HG02852 (cell line): ENCODE measurements around the gene FGFRL1.
A peak's percentile ranks its signal among the peaks of the same experiment; 100 is the strongest.

ENCODE experiments used
- ATAC-seq: cut with Tn5 transposase; IDR thresholded peaks from one replicate; pipeline ENCODE4 v1.9.1; 2021; ENCODE audit warnings: mild to moderate bottlenecking, moderate library complexity; ENCODE audit not compliant: unreplicated experiment

The FGFRL1 gene

DNA sequence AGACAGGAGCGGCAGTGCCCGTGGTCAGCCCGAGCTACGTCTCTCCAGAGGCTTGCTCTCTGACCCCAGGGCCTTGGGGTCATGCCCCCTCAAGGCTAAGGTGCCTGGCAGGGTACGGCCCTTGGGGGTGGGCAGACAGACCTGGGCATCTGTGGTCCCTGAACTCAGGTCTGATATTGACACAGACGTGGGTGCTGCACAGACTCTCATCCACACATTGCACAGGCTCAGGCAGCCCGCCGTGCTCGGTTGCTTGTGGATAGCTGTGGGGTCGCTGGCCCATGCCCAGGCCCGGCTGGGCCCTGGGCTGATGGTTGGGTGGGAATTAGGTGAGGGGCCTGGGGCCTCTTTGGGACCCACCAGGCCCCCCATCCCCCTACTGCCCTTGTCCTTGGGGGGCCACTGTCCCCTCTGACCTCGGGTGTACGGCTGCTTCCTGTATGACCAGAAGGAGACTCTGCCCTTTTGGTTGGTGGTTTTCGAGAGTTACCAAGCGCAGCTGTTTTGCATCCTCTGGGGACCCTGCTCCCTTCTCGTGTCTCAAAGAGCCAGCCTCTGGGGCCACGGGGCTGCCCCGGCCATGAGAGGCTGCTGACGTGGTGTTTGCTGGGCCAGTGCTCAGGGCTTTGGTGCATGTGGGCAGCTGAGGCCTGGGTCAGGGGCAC is 10.1 kb downstream of the FGFRL1 start:
- peak; percentile 48 for ATAC-seq

DNA sequence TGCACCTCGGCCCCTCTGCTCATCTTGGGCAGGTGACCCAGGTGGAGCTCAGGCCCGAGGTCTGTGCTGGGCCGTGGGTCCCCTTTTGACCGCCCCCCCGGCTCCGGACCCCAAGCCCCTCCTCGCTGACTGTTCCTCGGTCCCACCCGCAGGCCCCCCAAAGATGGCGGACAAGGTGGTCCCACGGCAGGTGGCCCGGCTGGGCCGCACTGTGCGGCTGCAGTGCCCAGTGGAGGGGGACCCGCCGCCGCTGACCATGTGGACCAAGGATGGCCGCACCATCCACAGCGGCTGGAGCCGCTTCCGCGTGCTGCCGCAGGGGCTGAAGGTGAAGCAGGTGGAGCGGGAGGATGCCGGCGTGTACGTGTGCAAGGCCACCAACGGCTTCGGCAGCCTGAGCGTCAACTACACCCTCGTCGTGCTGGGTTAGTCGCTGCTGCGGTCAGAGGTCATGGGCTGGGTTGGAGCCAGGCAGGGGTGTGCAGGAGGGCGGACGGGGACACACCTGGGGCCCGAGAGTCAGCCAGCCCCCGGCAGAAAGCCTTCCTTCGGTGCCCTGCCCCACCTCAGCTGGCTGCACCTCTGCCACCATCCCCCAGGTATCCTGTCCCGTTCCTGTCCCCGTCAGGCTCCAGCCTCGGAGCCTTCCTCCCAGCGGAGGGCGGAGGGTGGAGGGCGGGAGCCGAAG is 10.8 kb downstream of the FGFRL1 start:
- ATAC-seq = no peak

DNA sequence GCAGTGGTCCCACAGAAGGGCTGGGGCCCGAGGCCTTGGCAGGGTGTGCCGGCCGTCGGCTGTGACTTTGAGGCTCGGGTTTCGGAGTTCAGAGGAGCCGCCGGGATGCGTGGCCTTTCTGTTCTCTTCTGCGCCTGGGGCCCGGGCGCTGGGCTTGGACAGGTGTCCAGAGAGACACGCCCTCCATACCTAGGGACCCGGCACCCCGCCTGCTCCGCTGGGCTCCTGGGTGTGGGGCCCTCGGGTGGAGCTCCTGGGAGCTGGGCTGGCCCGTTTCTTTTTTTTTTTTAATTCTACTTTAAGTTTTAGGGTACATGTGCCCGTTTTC is 11.3 kb downstream of the FGFRL1 start:
- ATAC-seq = no peak

DNA sequence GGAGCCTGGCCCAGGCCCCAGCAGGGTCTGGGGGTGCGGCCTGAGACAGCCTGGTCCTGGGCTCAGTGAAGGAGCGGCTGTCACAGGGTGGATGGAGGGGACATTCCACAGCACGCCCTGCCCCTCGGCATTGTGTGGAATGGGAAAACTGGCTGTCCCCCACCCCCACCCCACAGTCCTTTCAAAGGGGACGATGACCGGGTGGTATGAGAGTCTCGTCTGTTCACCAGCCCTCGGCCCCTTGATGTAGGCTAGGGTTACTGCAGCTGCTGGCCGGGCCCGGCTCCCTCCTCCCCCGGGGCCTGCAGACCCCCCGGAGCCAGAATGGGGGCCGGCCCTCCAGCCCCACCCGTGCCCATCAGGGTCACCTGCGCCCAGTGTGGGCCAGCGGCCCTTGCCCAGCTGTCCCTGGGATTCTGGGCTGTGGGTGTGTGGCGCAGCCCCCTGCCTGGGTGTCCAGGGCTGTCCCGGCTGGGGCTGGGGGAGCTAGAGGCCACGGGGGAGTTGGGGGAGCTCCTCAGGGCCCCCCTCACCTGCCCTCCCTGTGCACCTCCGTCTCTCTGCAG is 11.7 kb downstream of the FGFRL1 start:
- no peak for ATAC-seq

DNA sequence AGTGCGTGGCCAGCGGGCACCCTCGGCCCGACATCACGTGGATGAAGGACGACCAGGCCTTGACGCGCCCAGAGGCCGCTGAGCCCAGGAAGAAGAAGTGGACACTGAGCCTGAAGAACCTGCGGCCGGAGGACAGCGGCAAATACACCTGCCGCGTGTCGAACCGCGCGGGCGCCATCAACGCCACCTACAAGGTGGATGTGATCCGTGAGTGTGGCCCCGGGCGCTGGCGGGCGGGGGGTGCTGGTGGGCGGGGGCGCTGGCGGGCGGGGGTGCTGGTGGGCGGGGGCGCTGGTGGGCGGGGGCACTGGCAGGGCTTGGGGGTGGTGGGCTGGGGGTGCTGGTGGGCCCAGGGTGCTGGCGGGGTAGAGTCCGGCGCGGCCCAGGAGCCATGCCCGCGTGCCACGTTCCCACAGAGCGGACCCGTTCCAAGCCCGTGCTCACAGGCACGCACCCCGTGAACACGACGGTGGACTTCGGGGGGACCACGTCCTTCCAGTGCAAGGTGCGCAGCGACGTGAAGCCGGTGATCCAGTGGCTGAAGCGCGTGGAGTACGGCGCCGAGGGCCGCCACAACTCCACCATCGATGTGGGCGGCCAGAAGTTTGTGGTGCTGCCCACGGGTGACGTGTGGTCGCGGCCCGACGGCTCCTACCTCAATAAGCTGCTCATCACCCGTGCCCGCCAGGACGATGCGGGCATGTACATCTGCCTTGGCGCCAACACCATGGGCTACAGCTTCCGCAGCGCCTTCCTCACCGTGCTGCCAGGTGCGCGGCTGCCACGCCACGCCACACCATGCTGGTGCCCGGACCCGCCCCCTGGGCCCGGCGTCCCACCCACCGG is 12.7 kb downstream of the FGFRL1 start:
- ATAC-seq = no peak

DNA sequence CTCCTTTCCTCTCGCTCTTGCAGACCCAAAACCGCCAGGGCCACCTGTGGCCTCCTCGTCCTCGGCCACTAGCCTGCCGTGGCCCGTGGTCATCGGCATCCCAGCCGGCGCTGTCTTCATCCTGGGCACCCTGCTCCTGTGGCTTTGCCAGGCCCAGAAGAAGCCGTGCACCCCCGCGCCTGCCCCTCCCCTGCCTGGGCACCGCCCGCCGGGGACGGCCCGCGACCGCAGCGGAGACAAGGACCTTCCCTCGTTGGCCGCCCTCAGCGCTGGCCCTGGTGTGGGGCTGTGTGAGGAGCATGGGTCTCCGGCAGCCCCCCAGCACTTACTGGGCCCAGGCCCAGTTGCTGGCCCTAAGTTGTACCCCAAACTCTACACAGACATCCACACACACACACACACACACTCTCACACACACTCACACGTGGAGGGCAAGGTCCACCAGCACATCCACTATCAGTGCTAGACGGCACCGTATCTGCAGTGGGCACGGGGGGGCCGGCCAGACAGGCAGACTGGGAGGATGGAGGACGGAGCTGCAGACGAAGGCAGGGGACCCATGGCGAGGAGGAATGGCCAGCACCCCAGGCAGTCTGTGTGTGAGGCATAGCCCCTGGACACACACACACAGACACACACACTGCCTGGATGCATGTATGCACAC is 13.6 kb downstream of the FGFRL1 start:
- ATAC-seq = no peak

DNA sequence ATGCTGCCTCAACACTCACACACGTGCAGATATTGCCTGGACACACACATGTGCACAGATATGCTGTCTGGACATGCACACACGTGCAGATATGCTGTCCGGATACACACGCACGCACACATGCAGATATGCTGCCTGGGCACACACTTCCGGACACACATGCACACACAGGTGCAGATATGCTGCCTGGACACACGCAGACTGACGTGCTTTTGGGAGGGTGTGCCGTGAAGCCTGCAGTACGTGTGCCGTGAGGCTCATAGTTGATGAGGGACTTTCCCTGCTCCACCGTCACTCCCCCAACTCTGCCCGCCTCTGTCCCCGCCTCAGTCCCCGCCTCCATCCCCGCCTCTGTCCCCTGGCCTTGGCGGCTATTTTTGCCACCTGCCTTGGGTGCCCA is 14.7 kb downstream of the FGFRL1 start:
- peak; percentile 69 for ATAC-seq

DNA sequence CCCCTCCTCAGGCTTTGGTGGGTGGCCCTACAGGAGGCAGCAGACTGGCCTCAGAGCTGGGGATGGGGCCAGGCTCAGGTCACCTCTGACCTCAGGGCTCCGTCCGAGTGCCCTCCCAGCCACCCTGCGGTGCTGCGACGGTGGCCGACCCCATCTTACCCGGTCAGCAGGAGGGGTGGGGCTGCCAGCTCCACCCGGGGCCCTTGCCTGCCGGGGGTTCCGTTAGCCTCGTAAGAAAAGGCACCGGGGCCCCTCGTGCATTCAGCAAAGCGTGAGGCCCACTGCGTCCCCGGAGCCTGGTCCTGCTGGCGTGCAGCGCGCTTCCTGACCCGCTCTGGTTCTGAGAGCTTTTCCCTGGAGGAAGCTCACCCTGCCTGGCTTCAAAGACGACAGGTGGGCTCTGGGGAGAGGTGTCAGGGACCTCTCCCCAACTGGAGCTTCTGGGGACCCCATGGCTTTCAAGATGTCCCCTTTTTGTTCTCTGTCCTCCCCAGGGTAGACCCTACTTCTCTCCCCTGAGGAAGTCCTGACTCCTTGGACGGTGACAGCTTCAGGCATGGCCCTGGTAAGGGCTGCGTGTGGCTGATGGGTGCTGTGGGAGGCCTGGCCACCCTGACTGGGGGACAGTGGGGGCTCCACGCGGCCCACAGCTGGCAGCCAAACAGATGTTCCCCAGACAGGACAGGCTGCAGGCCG is 15.9 kb downstream of the FGFRL1 start:
- ATAC-seq = no peak

DNA sequence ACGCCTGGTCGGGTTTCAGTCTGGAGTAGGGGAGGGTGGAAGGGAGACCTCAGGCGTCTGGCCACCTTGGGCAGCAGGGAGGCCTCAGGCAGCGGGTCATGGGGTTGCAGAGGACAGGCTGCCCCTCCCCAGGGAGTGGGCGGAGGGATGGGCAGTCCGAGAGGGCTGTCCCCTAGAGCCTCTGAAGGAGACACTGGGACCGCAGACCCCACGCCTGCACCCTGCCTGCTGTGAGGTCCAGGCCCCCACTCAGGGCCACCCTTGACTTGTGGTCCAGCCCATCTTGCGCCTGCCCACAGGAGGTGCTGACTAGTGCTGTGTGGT is 16.5 kb downstream of the FGFRL1 start:
- ATAC-seq = no peak

DNA sequence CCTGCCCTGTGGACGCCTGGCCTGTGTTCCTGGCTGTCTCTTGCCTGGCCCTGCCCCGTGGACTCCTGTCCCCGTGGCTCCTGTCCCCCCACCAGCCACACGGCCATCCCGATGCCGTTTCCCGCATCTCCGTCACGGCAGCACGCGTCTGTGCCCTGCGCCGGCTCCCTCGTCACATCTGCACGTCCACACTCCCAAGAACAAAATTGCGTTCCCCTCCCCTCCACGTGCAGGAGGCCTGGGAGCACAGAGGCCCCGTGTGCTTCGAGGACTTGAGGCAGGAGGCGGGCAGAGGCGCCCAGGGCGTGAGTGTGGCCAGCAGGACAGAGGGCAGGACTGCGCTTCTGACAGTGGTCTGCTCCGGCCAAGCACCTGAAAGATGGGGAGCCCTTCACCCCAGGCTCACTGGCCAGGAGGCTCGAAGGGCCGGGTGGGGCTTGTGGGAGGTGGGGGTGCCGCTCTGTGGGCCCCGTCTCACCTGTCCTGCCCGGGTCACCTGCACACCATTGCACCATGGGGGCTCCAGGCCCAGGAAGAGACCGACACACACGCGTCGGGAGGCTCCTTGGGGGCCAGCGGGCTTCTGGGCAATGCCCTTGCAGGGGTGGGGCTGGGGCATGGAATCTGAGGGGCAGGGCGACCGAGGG is 17.3 kb downstream of the FGFRL1 start:
- no peak for ATAC-seq

DNA sequence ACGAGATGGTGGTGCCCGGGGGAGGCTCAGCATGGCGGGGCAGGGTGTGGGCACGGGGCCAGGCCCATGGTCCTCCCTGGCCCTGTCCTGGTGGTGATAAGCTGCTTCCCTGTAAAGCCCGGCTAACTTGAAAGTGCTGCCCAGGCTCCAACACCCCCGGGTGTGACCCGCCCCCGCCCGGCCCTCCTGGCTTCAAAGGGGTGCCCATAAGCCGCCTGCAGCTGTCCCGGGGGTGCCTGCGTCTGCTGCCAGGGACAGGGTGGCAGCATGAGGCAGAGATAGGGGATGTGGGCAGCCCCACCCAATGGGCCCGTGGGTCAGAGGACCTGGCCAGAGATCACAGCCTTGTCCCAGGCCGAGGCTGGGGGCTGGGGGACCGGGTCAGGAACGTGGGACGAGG is 18.1 kb downstream of the FGFRL1 start:
- no peak for ATAC-seq

DNA sequence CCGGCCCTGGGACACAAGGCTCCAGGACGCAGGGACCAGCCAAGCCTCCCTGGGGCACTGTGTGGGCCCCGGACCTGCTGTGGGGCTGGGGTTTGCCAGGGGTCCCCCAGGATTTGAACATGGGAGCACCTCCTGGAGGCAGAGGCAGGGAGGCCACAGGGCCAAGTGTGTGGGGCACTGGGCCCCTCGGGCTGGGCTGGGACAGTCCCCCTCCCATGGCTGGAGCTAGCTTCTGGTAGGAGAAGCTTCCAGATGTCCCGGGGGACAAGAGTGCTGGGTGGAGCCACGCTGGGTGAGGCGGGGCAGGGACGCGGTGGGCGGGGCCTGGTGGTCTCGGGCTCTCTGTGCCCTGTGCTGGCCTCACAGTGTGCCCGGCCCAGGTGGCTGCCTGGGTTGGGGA is 18.6 kb downstream of the FGFRL1 start:
- no peak for ATAC-seq

DNA sequence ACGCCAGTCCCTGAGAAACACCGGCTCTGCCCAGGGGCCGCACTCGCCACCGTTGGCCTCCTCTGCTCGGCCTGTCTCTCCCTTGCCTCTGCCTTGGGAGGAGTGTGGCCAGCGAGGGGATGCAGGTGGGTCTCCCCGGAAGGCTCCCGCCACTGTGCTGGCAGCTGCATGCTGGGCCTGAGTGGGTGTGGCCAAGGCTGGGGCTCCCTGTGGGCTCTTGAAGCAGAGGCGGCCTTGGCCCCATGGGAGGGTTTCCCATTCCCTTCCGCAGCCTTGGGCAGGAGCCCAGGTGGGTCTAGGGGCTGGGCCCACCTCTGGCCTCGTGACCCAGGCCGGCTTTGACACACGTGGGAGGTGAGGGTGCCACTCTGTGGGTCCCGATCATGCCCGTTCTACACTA is 19.1 kb downstream of the FGFRL1 start:
- no peak for ATAC-seq

DNA sequence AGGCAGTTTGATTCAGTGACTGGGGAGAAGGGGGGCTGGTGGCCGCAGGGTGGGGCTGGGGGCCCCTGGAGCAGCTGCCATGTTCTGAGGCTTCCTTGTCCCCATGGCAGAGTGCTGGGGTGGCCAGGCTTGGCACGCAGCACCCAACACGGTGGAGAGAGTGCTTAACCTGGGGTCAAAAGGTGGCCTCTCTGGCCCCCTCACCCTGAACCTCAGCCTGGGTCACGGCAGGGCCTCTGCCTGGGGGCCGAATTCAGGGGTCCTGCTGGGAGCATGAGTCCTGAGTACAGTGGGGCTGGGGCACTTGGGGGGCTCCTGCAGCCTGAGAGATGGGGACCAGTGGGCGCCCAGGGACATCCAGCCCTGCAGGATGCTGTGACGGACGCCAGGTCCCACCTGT is 19.9 kb downstream of the FGFRL1 start:
- no peak for ATAC-seq

DNA sequence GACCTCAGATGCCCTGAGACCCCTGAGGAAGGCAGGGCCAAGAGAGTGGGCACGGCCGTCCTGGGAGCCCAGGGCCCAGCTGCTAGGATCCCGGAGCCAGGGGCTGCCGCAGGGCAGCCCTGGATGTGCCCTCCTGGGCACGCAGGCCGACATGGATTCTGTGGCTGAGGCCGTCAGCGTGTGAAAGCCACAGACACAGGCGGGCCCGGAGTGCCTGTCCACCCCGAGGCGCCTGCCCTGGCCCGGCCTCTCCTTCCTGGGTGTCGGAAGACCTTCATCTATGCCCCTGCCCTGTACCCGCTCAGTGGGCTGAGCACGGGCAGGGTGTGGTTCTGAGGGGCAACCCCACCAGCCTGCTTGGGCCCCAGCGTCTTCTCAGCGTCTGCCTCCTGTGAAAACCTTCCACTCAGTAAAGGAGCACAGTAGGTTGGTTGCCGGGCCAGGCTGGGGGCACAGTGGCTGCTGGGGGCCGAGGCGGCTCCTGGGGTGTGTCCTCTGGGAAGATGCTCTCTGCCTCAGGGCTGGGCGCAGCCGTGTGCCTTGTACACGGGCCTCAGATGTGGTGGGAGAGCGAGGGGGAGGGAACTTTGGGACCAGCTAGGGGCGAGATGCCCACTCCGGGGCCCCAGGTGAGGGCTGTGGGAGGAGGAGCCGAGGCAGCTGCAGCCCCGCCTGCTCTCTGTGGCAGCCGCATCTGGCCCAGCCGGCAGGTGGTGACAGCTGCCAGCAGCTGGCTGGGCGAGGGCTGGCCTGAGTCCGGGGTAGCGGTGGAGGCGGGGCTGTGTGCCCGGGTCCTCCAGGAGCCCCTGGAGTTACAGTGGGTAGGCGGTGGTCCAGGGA is 20.8 kb downstream of the FGFRL1 start:
- no peak for ATAC-seq

DNA sequence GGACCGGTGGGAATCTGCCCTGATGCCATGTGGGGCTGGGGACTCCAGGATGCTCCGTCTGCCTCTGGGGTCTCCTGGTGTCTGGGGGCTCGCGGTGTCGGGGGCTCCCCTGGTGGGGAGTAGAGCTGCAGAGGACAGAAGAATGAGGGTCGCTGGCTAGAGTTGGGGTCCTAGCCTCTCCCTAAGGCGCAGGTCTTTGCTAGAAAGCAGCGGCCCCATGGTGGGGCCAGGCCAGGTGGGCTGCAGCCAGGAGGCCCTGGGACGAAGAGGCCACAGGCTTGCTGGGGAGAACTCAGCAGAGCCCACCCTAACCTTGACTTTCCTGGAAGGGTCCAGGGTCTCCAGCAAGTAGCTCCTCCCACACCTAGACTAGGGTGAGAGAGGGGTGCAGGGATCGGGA is 21.4 kb downstream of the FGFRL1 start:
- ATAC-seq = no peak

DNA sequence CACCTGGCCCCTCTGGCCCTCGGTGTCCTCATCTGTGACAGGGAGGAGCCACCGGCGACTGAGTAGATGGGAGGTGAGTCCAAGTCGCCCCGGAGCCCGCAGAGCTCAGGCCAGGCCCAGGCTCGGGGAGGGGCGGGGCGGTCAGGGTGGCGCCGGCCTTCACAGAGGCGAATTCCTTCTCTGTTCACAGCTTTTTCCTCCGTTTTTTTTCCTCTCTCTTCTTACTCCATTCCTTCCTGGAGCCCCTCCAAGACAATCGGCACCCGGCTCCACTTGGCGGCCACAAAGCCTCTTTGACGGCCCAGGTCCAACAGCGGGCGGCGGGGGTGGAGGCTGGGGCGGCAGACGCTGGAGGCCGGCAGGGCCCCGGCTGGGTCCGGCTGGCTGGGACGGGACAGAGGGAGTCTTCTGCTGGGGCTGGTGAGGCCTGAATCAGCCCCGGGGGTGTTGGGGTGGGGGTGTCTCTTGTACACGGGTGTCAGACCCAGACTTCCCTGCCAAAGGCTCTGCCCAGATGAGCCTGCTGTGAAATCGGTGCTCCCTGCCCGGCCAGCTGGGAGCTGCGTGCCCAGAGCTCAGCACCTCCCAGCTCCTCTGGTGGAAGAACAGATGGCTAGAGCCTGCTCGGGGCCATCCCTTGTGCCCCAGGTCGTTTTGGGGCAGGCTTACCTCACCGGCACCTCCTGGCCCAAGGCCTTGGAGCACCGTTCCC is 22.6 kb downstream of the FGFRL1 start:
- ATAC-seq = no peak

DNA sequence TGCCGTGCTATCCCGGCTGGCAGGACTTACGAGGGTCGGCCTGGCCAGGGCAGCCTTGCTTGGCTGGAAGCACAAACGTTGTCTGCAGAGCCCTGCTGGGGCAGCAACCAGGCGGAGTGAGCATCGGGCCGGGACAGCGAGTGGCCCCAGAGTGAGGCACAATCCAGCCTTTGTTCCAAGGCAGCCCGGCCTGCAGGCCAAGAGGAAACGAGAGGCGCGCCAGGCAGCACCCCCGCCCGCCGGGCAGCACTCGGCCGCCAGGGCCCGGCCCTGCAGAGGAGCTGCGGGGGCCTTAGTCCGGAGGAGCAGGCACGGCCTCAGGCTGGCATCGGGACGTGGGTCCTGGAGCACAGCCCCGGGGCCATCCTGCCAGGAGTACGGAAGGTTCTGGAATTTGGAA is 24.1 kb downstream of the FGFRL1 start:
- ATAC-seq = no peak

DNA sequence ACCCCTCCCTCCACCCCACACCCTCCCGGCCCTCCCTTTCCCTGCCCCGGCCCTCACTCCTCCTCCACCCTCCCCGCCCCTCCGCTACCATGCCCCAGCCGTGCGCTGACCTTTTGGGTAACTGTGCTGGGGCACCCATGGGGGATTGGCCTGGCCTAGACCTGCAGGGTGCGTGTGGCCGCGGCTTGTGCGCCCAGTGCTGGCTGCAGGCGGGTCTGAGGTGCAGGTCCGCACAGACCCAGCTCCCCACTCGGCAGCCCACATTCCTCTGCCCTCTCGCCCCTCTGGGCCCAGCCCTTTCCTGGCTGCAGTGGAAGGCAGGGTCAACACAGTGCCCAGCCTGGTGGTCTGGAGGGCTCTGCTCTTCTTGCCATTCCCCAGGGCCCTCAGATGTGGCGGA is 24.7 kb downstream of the FGFRL1 start:
- no peak for ATAC-seq
